Activated CD4-positive, alpha-beta T cell treated with anti-CD3 and anti-CD28 coated beads for 24 hours (primary cell): ENCODE measurements around the gene ZBTB7B.

ENCODE experiments used
- DNase-seq, 2 donors: peaks; one replicate each; pipeline ENCODE4 v3.0.0-alpha.2; 2020; ENCODE audit warnings: low read depth in 2 of 2

The ZBTB7B gene

GRCh38 chr1:155017041-155017945, 14.7 kb downstream of the ZBTB7B start:
- DNase-seq: peak; percentile 87 to 90

- DNase-seq: no peak
These were observed 15.3 kb downstream of the ZBTB7B start for GRCh38 chr1:155017946-155018316.

GRCh38 chr1:155018617-155019348, 16.2 kb downstream of the ZBTB7B start:
- DNase-seq: no peak

- DNase-seq: no peak
These were observed 17.0 kb downstream of the ZBTB7B start for GRCh38 chr1:155019377-155020245.

GRCh38 chr1:155022136-155022926, 19.7 kb downstream of the ZBTB7B start:
- DNase-seq: no peak

- DNase-seq: no peak
These were observed 20.3 kb downstream of the ZBTB7B start for GRCh38 chr1:155022927-155023236.

- DNase-seq: no peak
These were observed 21.0 kb downstream of the ZBTB7B start for GRCh38 chr1:155023627-155024026.

- DNase-seq: no peak
These were observed 21.7 kb downstream of the ZBTB7B start for GRCh38 chr1:155024315-155024714.

- DNase-seq: no peak
These were observed 23.6 kb downstream of the ZBTB7B start for GRCh38 chr1:155026154-155026553.

- no peak for DNase-seq
These were observed 24.0 kb downstream of the ZBTB7B start for GRCh38 chr1:155026588-155026987.

GRCh38 chr1:155029513-155030242, 27.1 kb downstream of the ZBTB7B start:
- DNase-seq: no peak

GRCh38 chr1:155030243-155030795, 27.7 kb downstream of the ZBTB7B start:
- DNase-seq: no peak

GRCh38 chr1:155030899-155031298, 28.3 kb downstream of the ZBTB7B start:
- no peak for DNase-seq

- no peak for DNase-seq
These were observed 30.3 kb downstream of the ZBTB7B start for GRCh38 chr1:155032886-155033285.

GRCh38 chr1:155033524-155033923, 30.9 kb downstream of the ZBTB7B start, which contains the start of the genes DCST1 and DCST2:
TSS of gene DCST1 (plus strand) at chr1:155033824. CDS start at chr1:155034037, 213 bp downstream.
TSS of gene DCST2 (minus strand) at chr1:155033781. CDS start at chr1:155033701, 80 bp downstream.
- no peak for DNase-seq

- DNase-seq: no peak
These were observed 32.0 kb downstream of the ZBTB7B start for GRCh38 chr1:155034318-155035208.

- no peak for DNase-seq
These were observed 33.3 kb downstream of the ZBTB7B start for GRCh38 chr1:155035936-155036335.

- no peak for DNase-seq
These were observed 34.4 kb downstream of the ZBTB7B start for GRCh38 chr1:155037043-155037442.

- no peak for DNase-seq
These were observed 35.3 kb downstream of the ZBTB7B start for GRCh38 chr1:155037851-155038441.
